ENCODE measurements around the gene OAS1. TPM values are rescaled to one million over a fixed set of nuclear protein-coding genes. Genes with fewer than 3 reads are reported as not detected.
A peak's percentile ranks its signal among the peaks of the same experiment; 100 is the strongest.

The OAS1 gene
- 19.1 and 34.4 TPM in 2 replicates for total RNA-seq (ENCODE audit: low replicate concordance)
- long read RNA-seq, transcript OAS1-201 (6 exons, 1,816 nt), result major isoform, 97 of 159 reads
- long read RNA-seq, transcript OAS1-203 (5 exons, 1,990 nt), result minor isoform, 29 of 159 reads
- long read RNA-seq, partial matches to known transcripts, result 1 of 159 reads
- long read RNA-seq, other reads (novel, unspliced or antisense), result 25 of 159 reads

DNA sequence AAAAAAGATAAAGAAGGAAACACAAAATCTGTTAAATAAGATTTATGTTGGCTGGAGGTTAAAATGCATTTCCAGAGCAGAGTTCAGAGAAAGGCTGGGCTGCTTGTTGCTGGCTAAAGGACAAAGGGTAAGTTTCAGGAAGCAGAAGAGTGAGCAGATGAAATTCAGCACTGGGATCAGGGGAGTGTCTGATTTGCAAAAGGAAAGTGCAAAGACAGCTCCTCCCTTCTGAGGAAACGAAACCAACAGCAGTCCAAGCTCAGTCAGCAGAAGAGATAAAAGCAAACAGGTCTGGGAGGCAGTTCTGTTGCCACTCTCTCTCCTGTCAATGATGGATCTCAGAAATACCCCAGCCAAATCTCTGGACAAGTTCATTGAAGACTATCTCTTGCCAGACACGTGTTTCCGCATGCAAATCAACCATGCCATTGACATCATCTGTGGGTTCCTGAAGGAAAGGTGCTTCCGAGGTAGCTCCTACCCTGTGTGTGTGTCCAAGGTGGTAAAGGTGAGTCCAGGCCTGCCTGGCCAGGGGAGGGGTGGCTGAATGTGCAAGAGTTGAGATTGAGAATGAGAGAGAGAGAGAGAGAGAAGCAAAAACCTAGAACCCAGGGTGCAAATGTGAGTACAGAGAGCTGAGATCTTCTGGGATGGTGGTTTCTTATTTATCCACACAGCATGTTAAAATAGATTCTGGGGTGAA is at the start of gene OAS1:
TSS of gene OAS1 (plus strand) at position 251 of the 703 bp plus-strand sequence. CDS start at position 329, 78 bp downstream.
- TF ChIP-seq, protein P1, sequence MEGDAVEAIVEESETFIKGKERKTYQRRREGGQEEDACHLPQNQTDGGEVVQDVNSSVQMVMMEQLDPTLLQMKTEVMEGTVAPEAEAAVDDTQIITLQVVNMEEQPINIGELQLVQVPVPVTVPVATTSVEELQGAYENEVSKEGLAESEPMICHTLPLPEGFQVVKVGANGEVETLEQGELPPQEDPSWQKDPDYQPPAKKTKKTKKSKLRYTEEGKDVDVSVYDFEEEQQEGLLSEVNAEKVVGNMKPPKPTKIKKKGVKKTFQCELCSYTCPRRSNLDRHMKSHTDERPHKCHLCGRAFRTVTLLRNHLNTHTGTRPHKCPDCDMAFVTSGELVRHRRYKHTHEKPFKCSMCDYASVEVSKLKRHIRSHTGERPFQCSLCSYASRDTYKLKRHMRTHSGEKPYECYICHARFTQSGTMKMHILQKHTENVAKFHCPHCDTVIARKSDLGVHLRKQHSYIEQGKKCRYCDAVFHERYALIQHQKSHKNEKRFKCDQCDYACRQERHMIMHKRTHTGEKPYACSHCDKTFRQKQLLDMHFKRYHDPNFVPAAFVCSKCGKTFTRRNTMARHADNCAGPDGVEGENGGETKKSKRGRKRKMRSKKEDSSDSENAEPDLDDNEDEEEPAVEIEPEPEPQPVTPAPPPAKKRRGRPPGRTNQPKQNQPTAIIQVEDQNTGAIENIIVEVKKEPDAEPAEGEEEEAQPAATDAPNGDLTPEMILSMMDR (conservative IDR thresholded peaks at IDR 0.05), result no peak
- DNase-seq (ENCODE audit: extremely low spot score, unreplicated experiment), result peak; percentile 45
- H3K4me1 Mint-ChIP-seq (ENCODE audit: unreplicated experiment), result peaks cover 12% of the 10 kb centered on the region
- peak within 1 kb of the TSS; percentile 89 for H3K4me3 Mint-ChIP-seq
- peaks cover 3% of the 10 kb centered on the region for H3K27me3 Mint-ChIP-seq
- H3K36me3 Mint-ChIP-seq, result no peaks in the 10 kb centered on the region
- peak within 1 kb of the TSS; percentile 88 for H3K27ac Mint-ChIP-seq
- H3K9me3 Mint-ChIP-seq, result no peaks in the 10 kb centered on the region

DNA sequence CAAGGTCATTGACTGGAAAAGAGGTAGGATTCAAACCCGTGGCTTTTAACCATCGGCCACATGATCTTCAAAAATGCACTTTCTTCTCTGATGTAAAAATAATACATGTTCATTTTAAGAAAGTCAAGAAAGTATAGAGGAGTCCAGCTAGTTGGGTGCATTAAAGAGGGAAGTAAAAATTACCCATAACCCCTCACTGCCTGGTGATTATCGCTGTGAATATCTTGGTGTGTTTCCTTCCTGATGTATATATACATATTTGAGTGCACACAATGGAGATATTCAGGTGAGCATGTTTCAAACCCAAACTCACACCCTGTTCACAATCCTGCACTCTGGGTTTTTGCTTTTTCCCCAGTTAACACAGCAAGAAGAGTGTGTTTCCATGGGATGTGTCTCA is 47.5 kb upstream of the OAS1 start:
- H3K9me3 Mint-ChIP-seq, result no peaks in the 10 kb centered on the region

DNA sequence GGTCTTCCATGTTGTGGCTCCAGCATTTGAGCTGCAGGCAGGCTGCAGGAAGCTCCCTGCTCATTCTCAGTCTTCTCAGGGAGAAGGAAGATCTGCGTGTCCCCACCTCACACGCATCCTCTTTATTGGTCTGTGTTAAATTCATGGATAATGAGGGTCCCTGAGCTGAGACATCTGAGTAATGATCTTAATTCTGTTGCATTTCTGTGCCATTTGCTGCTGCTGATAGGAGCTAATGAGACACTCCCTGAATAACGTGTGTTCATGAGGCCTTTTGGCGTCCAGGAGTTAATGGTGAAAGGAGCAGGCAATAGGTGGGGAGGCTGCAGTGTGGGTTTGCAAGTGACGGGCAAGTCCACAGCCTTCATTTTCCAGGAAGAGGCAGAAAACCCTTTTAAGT is 46.6 kb upstream of the OAS1 start:
- Mint-ChIP-seq H3K9me3 (no peaks in the 10 kb centered on the region), H3K36me3 (no peaks in the 10 kb centered on the region), H3K4me1 (ENCODE audit: unreplicated experiment) (no peaks in the 10 kb centered on the region), H3K4me3 (no peak overlapping the region), H3K27me3 (peaks cover 73% of the 10 kb centered on the region), H3K27ac (no peak overlapping the region)
- no peak for DNase-seq (ENCODE audit: extremely low spot score, unreplicated experiment)
- TF ChIP-seq, protein P1 (conservative IDR thresholded peaks at IDR 0.05), result no peak

More for the DNA sequence above, 47.5 kb upstream of the OAS1 start:
- TF ChIP-seq, protein P1 (conservative IDR thresholded peaks at IDR 0.05), result no peak
- Mint-ChIP-seq H3K4me1 (ENCODE audit: unreplicated experiment) (no peaks in the 10 kb centered on the region), H3K27me3 (peaks cover 68% of the 10 kb centered on the region), H3K27ac (no peak overlapping the region), H3K36me3 (no peaks in the 10 kb centered on the region), H3K4me3 (no peak overlapping the region)
- DNase-seq (ENCODE audit: extremely low spot score, unreplicated experiment), result no peak

DNA sequence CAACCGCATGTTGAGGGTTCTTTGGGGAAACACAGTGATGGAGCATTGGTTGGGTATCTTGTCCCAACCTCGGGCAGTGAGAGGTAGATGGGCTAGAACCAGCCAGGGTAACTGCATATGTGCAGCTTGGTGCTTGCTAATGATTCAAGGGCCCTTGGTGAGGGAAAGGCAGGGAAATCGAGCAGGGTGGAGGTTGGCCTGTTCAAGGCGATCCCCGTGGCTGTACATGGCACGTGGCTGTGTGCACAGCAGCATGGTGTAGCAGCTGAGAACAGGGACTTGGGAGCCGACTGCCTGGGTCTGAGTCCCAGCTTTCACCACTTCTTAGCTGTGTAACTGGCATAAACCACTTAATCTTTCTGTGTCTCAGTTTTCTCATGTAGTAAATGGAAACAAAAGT is 45.5 kb upstream of the OAS1 start:
- no peak overlapping the region for H3K4me3 Mint-ChIP-seq
- no peak overlapping the region for H3K27ac Mint-ChIP-seq
- peaks cover 63% of the 10 kb centered on the region for H3K27me3 Mint-ChIP-seq
- no peaks in the 10 kb centered on the region for H3K4me1 Mint-ChIP-seq (ENCODE audit: unreplicated experiment)
- TF ChIP-seq, protein P1 (conservative IDR thresholded peaks at IDR 0.05), result no peak
- no peaks in the 10 kb centered on the region for H3K36me3 Mint-ChIP-seq
- DNase-seq (ENCODE audit: extremely low spot score, unreplicated experiment), result no peak
- no peaks in the 10 kb centered on the region for H3K9me3 Mint-ChIP-seq

DNA sequence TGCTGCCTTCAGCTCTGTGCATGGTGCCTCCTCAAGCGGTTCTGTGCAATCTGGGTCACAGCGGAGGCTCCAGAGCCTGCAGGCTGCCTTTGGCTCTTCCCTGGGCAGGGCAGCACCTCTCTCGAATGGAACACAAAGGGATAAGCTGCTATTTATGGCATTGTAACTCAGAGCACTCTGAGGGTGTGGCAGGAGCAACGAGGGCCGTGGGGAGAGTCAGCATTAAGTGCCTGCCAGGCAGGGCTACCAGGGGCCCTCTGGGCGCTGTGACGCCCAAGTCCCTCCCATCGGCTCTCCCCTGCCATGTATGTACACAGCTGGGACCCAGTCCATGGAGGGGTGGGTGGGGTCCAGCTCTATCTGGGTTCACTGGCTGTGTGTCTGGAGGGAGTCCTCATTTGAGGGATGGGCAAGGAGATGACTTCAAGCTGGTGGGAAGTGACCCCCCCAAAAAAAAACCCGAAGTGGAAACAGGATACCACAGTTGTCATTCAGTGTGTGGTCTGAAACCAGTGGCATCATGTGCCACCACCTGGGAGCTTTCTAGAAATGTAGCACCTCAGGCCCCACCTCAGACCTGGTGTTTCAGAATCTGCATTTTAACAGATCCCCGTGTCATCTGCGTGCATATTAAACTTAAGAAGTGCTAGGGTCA is 44.0 kb upstream of the OAS1 start:
- no peak overlapping the region for H3K27ac Mint-ChIP-seq
- H3K4me1 Mint-ChIP-seq (ENCODE audit: unreplicated experiment), result no peaks in the 10 kb centered on the region
- H3K36me3 Mint-ChIP-seq, result no peaks in the 10 kb centered on the region
- DNase-seq (ENCODE audit: extremely low spot score, unreplicated experiment), result no peak
- peaks cover 58% of the 10 kb centered on the region for H3K27me3 Mint-ChIP-seq
- no peaks in the 10 kb centered on the region for H3K9me3 Mint-ChIP-seq
- no peak overlapping the region for H3K4me3 Mint-ChIP-seq
- TF ChIP-seq, protein P1 (conservative IDR thresholded peaks at IDR 0.05), result no peak

All from type B pancreatic cell (in vitro differentiated cells).